Endothelial cell (in vitro differentiated cells): ENCODE results near the gene DPM2. TPM values are rescaled to one million over a fixed set of nuclear protein-coding genes. Genes with fewer than 3 reads are reported as not detected.
A peak's percentile ranks its signal among the peaks of the same experiment; 100 is the strongest.

Experiments
- DNase-seq: peaks from one replicate; pipeline ENCODE4 v3.0.0; 2021; ENCODE audit warnings: low spot score
- H3K27ac Mint-ChIP-seq: one replicate; pipeline ENCODE4 v1.8.0; 2021; ENCODE audit warnings: mixed read lengths, inconsistent platforms; ENCODE audit not compliant: unreplicated experiment
- H3K27me3 Mint-ChIP-seq: one replicate; pipeline ENCODE4 v1.8.0; 2021; ENCODE audit warnings: mild to moderate bottlenecking, moderate library complexity, mixed read lengths, inconsistent platforms; ENCODE audit not compliant: unreplicated experiment
- H3K36me3 Mint-ChIP-seq: one replicate; pipeline ENCODE4 v1.8.0; 2021; ENCODE audit warnings: mild to moderate bottlenecking, low read depth, mixed read lengths, inconsistent platforms; ENCODE audit not compliant: unreplicated experiment
- H3K4me1 Mint-ChIP-seq: one replicate; pipeline ENCODE4 v1.8.0; 2021; ENCODE audit warnings: mild to moderate bottlenecking, mixed read lengths, inconsistent platforms; ENCODE audit not compliant: unreplicated experiment
- H3K4me3 Mint-ChIP-seq: one replicate; pipeline ENCODE4 v1.8.0; 2021; ENCODE audit warnings: mild to moderate bottlenecking, mixed read lengths, inconsistent platforms; ENCODE audit not compliant: unreplicated experiment
- H3K9me3 Mint-ChIP-seq: one replicate; pipeline ENCODE4 v1.8.0; 2021; ENCODE audit warnings: mixed read lengths, inconsistent platforms; ENCODE audit not compliant: unreplicated experiment
- total RNA-seq: library from RNA; stranded (reverse); fragmentation: NEBNext Ultra II Directional; extraction: Animal tissue kit (Norgen Biotek cat#: 25700); gene quantifications from one replicate; pipeline ENCODE4 v1.2.1, GENCODE V29; 2021; ENCODE audit not compliant: unreplicated experiment
- TF ChIP-seq, protein P1 (sequence below): fragments of 200-600 bp; sonication (generic); IDR thresholded peaks from one replicate; pipeline ENCODE4 v1.5.0; 2021; ENCODE audit warnings: antibody characterized with exemption; ENCODE audit not compliant: unreplicated experiment

Gene DPM2
- total RNA-seq, 1 donor from 2014 or later = 31.5 TPM

GRCh38 chr9:127918183-127919107, 19.2 kb downstream of the DPM2 start:
- Mint-ChIP-seq H3K36me3 (no peaks in the 10 kb centered on the region), H3K27ac (no peak overlapping the region), H3K4me3 (peak overlapping the region; percentile 38), H3K27me3 (no peaks in the 10 kb centered on the region), H3K4me1 (peaks cover 22% of the 10 kb centered on the region), H3K9me3 (no peaks in the 10 kb centered on the region)
- TF ChIP-seq, protein P1, sequence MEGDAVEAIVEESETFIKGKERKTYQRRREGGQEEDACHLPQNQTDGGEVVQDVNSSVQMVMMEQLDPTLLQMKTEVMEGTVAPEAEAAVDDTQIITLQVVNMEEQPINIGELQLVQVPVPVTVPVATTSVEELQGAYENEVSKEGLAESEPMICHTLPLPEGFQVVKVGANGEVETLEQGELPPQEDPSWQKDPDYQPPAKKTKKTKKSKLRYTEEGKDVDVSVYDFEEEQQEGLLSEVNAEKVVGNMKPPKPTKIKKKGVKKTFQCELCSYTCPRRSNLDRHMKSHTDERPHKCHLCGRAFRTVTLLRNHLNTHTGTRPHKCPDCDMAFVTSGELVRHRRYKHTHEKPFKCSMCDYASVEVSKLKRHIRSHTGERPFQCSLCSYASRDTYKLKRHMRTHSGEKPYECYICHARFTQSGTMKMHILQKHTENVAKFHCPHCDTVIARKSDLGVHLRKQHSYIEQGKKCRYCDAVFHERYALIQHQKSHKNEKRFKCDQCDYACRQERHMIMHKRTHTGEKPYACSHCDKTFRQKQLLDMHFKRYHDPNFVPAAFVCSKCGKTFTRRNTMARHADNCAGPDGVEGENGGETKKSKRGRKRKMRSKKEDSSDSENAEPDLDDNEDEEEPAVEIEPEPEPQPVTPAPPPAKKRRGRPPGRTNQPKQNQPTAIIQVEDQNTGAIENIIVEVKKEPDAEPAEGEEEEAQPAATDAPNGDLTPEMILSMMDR = no peak
- DNase-seq = no peak

DNA sequence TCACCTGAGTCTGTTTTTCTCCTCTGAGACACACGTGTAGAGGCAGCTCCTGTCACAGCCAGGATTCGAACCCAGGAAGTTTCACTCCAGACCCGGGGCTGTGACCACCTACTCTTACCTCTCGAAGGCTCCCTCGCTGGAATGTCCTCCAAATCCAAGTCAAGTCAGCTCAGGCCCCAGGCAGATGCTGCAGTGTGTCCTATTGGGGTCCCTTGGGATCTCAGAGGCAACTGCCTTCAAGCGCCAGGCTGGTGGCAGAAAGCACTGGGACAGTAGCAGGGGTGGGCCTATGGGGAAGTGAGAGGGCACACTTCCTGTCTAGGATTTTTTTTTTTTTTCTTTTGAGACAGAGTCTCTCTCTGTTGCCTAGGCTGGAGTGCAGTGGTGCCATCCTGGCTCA, 20.1 kb downstream of the DPM2 start:
- TF ChIP-seq, protein P1 = no peak
- Mint-ChIP-seq H3K9me3 (no peaks in the 10 kb centered on the region), H3K4me3 (no peak overlapping the region), H3K36me3 (peaks cover 5% of the 10 kb centered on the region), H3K4me1 (peaks cover 22% of the 10 kb centered on the region), H3K27ac (no peak overlapping the region), H3K27me3 (peaks cover 3% of the 10 kb centered on the region)
- no peak for DNase-seq

- Mint-ChIP-seq H3K4me3 (peak within 1 kb of the TSS; percentile 81), H3K4me1 (peaks cover 22% of the 10 kb centered on the region), H3K27ac (no peak within 1 kb of the TSS), H3K9me3 (no peaks in the 10 kb centered on the region), H3K27me3 (peaks cover 3% of the 10 kb centered on the region), H3K36me3 (peaks cover 6% of the 10 kb centered on the region)
- TF ChIP-seq, protein P1 = no peak
- DNase-seq = peak; percentile 96
Measured at GRCh38 chr9:127916720-127917581, 20.7 kb downstream of the DPM2 start, which contains the start of gene ST6GALNAC4. TSS of gene ST6GALNAC4 (minus strand) at chr9:127917041. CDS start at chr9:127916419, 622 bp downstream.

- no peak for DNase-seq
- H3K4me1 Mint-ChIP-seq = peaks cover 22% of the 10 kb centered on the region
- H3K9me3 Mint-ChIP-seq = no peaks in the 10 kb centered on the region
- TF ChIP-seq, protein P1 = no peak
- peaks cover 3% of the 10 kb centered on the region for H3K27me3 Mint-ChIP-seq
- H3K4me3 Mint-ChIP-seq = peak overlapping the region; percentile 81
- peaks cover 8% of the 10 kb centered on the region for H3K36me3 Mint-ChIP-seq
- H3K27ac Mint-ChIP-seq = no peak overlapping the region
Measured at GRCh38 chr9:127915801-127916719, 21.6 kb downstream of the DPM2 start.
